ENCODE data around the gene CENPX. TPM values are rescaled to one million over a fixed set of nuclear protein-coding genes. Genes with fewer than 3 reads are reported as not detected.

CENPX gene
- polyA plus RNA-seq, 1 donor (not counting 4 experiments of a cell fraction or from before 2014, with no cell fraction given), result 48.2 TPM

DNA sequence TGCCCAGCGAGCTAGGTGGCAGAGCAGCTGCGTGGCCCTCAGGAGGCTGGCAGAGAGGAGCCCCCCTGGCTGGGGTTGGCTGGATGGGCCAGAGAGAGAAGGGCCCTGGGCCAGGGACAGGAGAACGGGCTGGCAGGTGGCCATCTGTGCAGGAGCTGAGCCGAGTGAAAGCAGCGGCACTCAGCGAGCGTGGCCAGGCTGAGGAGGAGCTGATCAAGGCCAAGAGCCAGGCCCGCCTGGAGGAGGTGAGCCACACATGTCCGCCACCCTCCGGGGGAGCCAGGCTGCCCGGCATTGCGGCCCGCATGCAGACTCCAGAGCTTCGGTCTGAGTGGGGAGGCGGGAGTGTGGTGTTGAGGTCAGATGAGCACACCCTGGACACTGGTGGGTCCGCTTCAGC lies 6.7 kb upstream of the CENPX start:
- H3K27me3 ChIP-seq (ENCODE audit: control insufficient read depth, extremely low read depth, insufficient read depth, low read length), result no peaks in the 10 kb centered on the region
- FAIRE-seq, result no peak
- H3K36me3 ChIP-seq (ENCODE audit: control insufficient read depth in 2 of 2, extremely low read depth in 1 of 2, insufficient read depth in 2 of 2, low read length in 2 of 2), result peaks cover 0 to 3% of the 10 kb centered on the region in 2 experiments
- no peak for TF ChIP-seq EZH2 (IDR thresholded peaks at IDR 0.05; ENCODE audit: low read length)
- no peak for TF ChIP-seq CTCF (optimal IDR thresholded peaks at IDR 0.05 in 1 of 3, IDR thresholded peaks at IDR 0.05 in 1 of 3, conservative IDR thresholded peaks at IDR 0.05 in 1 of 3; ENCODE audit: extremely low read depth in 1 of 3, insufficient read depth in 2 of 3, low read length in 3 of 3)
- DNase-seq (ENCODE audit: low read depth, low spot score), result no peak
- H2AFZ ChIP-seq (ENCODE audit: control insufficient read depth, low read length), result no peak overlapping the region
- no peak overlapping the region for H3K4me3 ChIP-seq (ENCODE audit: control insufficient read depth in 2 of 3, extremely low read depth in 1 of 3, insufficient read depth in 2 of 3, low read depth in 1 of 3, low read length in 3 of 3)
- no peaks in the 10 kb centered on the region for H3K79me2 ChIP-seq (ENCODE audit: control insufficient read depth, insufficient read depth, low read length)
- no peak overlapping the region for H3K27ac ChIP-seq (ENCODE audit: control insufficient read depth, insufficient read depth, low read length)
- H3K4me2 ChIP-seq (ENCODE audit: control insufficient read depth, extremely low read depth, insufficient read depth, low read depth, low read length), result no peak overlapping the region
- dilution Hi-C loops (cut with MboI; ENCODE audit: extremely low pct_ligation_motif_present, low sequenced_read_pairs), result no loop called here
- H3K9me3 ChIP-seq (ENCODE audit: control insufficient read depth, low read depth, low read length), result no peaks in the 10 kb centered on the region
- H3K9ac ChIP-seq (ENCODE audit: control insufficient read depth, extremely low read depth, insufficient read depth, low read length), result no peak overlapping the region
- H4K20me1 ChIP-seq (ENCODE audit: control insufficient read depth, extremely low read depth, insufficient read depth, low read length), result peaks cover 3% of the 10 kb centered on the region
- H3K9me1 ChIP-seq (ENCODE audit: control insufficient read depth, extremely low read depth, insufficient read depth, low read length), result no peaks in the 10 kb centered on the region
- H3K4me1 ChIP-seq (ENCODE audit: control insufficient read depth, extremely low read depth, insufficient read depth, low read length), result peaks cover 18% of the 10 kb centered on the region

- TF ChIP-seq CTCF (optimal IDR thresholded peaks at IDR 0.05 in 1 of 3, IDR thresholded peaks at IDR 0.05 in 1 of 3, conservative IDR thresholded peaks at IDR 0.05 in 1 of 3; ENCODE audit: extremely low read depth in 1 of 3, insufficient read depth in 2 of 3, low read length in 3 of 3) (no peak), EZH2 (IDR thresholded peaks at IDR 0.05; ENCODE audit: low read length) (no peak)
- Histone ChIP-seq H3K4me3 (ENCODE audit: control insufficient read depth in 2 of 3, extremely low read depth in 1 of 3, insufficient read depth in 2 of 3, low read depth in 1 of 3, low read length in 3 of 3) (no peak overlapping the region), H3K27me3 (ENCODE audit: control insufficient read depth, extremely low read depth, insufficient read depth, low read length) (no peaks in the 10 kb centered on the region), H3K4me2 (ENCODE audit: control insufficient read depth, extremely low read depth, insufficient read depth, low read depth, low read length) (no peak overlapping the region), H4K20me1 (ENCODE audit: control insufficient read depth, extremely low read depth, insufficient read depth, low read length) (peaks cover 3% of the 10 kb centered on the region), H3K4me1 (ENCODE audit: control insufficient read depth, extremely low read depth, insufficient read depth, low read length) (peaks cover 22% of the 10 kb centered on the region), H3K36me3 (ENCODE audit: control insufficient read depth in 2 of 2, extremely low read depth in 1 of 2, insufficient read depth in 2 of 2, low read length in 2 of 2) (peaks cover 0 to 3% of the 10 kb centered on the region in 2 experiments), H2AFZ (ENCODE audit: control insufficient read depth, low read length) (no peak overlapping the region), H3K9ac (ENCODE audit: control insufficient read depth, extremely low read depth, insufficient read depth, low read length) (no peak overlapping the region), H3K9me3 (ENCODE audit: control insufficient read depth, low read depth, low read length) (no peaks in the 10 kb centered on the region), H3K27ac (ENCODE audit: control insufficient read depth, insufficient read depth, low read length) (no peak overlapping the region), H3K79me2 (ENCODE audit: control insufficient read depth, insufficient read depth, low read length) (no peaks in the 10 kb centered on the region), H3K9me1 (ENCODE audit: control insufficient read depth, extremely low read depth, insufficient read depth, low read length) (no peaks in the 10 kb centered on the region)
- FAIRE-seq, result no peak
- dilution Hi-C loops (cut with MboI; ENCODE audit: extremely low pct_ligation_motif_present, low sequenced_read_pairs), result no loop called here
- DNase-seq (ENCODE audit: low read depth, low spot score), result no peak
Measured at GRCh38 chr17:82028966-82029365, 6.3 kb upstream of the CENPX start.
